Karpas-422 (cell line): Measurements from ENCODE around the gene S100PBP. TPM values are rescaled to one million over a fixed set of nuclear protein-coding genes. Genes with fewer than 3 reads are reported as not detected.

Experiments
- DNase-seq: peaks from one replicate; pipeline ENCODE4 v3.0.0-alpha.2; 2015
- H2AFZ ChIP-seq: fragments of 200-600 bp; sonication (generic); 2 replicates; pipeline ENCODE4 v1.6.1; 2014; ENCODE audit warnings: antibody characterized with exemption, low read length, mixed read lengths
- H3K27ac ChIP-seq: fragments of 200-600 bp; sonication (generic); 2 replicates; pipeline ENCODE4 v1.5.1; 2014; ENCODE audit warnings: mild to moderate bottlenecking, low read length, moderate library complexity
- H3K27me3 ChIP-seq: fragments of 200-600 bp; sonication (generic); 2 replicates; pipeline ENCODE4 v1.6.1; 2014; ENCODE audit warnings: low read length, mixed read lengths
- H3K36me3 ChIP-seq: fragments of 200-600 bp; sonication (generic); 2 replicates; pipeline ENCODE4 v1.6.1; 2014; ENCODE audit warnings: low read length, mixed read lengths; ENCODE audit not compliant: insufficient read depth
- H3K4me1 ChIP-seq: fragments of 200-600 bp; sonication (generic); 2 replicates; pipeline ENCODE4 v1.6.1; 2014; ENCODE audit warnings: mild to moderate bottlenecking, low read length, mixed read lengths
- H3K4me2 ChIP-seq: fragments of 200-600 bp; sonication (generic); 2 replicates; pipeline ENCODE4 v1.6.1; 2014; ENCODE audit warnings: low read length, low read depth, mild to moderate bottlenecking; ENCODE audit not compliant: poor library complexity, severe bottlenecking
- H3K4me3 ChIP-seq: fragments of 200-600 bp; sonication (generic); 2 replicates; pipeline ENCODE4 v1.5.1; 2014; ENCODE audit warnings: mild to moderate bottlenecking, antibody characterized with exemption, low read length, mixed read lengths
- H3K79me2 ChIP-seq: fragments of 200-600 bp; sonication (generic); 2 replicates; pipeline ENCODE4 v1.6.1; 2014; ENCODE audit warnings: mild to moderate bottlenecking, low read length, mixed read lengths
- H3K9ac ChIP-seq: fragments of 200-600 bp; sonication (generic); 2 replicates; pipeline ENCODE4 v1.6.0; 2014; ENCODE audit warnings: low read length
- H3K9me2 ChIP-seq: fragments of 200-600 bp; sonication (generic), shearing (Covaris generic); replicated peaks from 2 replicates; pipeline ENCODE4 v1.6.0; 2014; ENCODE audit warnings: mild to moderate bottlenecking, low read length, moderate library complexity; ENCODE audit not compliant: insufficient read depth
- H3K9me3 ChIP-seq: fragments of 300-700, 200-600 bp; sonication (generic); 2 replicates; pipeline ENCODE4 v1.6.1; 2014; ENCODE audit warnings: low read length, mixed read lengths
- H4K20me1 ChIP-seq: fragments of 200-600 bp; sonication (generic); 2 replicates; pipeline ENCODE4 v1.6.1; 2014; ENCODE audit warnings: mild to moderate bottlenecking, antibody characterized with exemption, low read length, low read depth; ENCODE audit not compliant: insufficient read depth
- total RNA-seq: library from RNA; depleted of rRNA; stranded (reverse); fragments of >200 nt; shearing (Covaris generic); gene quantifications from 2 replicates; pipeline ENCODE4 v1.2.3, GENCODE V29; 2014; ENCODE audit warnings: low replicate concordance

S100PBP gene
- total RNA-seq, 1 experiment from 2014 or later = 23.7 TPM

DNA sequence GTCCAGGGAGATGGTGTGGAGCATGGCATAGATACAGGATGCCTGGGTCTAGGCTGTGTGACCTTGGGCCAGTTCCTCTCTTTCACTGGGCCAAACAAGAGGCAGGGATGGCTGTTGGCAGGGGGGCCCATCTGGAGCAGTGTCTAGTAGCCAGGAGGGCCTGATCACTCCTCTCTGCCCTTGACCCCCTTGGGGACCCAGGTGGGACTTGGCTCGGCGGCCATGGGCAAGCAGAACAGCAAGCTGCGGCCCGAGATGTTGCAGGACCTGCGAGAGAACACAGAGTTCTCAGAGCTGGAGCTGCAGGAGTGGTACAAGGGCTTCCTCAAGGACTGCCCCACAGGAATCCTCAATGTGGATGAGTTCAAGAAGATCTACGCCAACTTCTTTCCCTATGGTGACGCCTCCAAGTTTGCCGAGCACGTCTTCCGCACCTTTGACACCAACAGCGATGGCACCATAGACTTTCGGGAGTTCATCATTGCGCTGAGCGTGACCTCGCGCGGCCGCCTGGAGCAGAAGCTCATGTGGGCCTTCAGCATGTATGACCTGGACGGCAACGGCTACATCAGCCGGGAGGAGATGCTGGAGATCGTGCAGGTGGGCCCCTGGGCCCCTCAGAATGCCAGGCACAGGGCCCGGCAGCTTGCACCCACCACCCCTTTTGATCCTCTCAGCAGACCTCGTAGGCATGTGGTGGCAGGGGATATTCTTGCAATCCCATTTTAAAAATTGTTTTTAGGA is 71.4 kb downstream of the S100PBP start:
- H4K20me1 ChIP-seq = 0 out of 2 replicates have a peak, but pooled peaks cover 20% of the 10 kb centered on the region
- H3K4me3 ChIP-seq = no peak overlapping the region
- no peaks in the 10 kb centered on the region for H3K27me3 ChIP-seq
- H3K9me3 ChIP-seq = no peaks in the 10 kb centered on the region
- H3K36me3 ChIP-seq = no peaks in the 10 kb centered on the region
- H3K4me2 ChIP-seq = no peak overlapping the region
- H3K27ac ChIP-seq = no peak overlapping the region
- no peaks in the 10 kb centered on the region for H3K9me2 ChIP-seq
- H3K9ac ChIP-seq = no peak overlapping the region
- peaks cover 10% of the 10 kb centered on the region for H3K4me1 ChIP-seq
- no peaks in the 10 kb centered on the region for H3K79me2 ChIP-seq
- DNase-seq = no peak
- H2AFZ ChIP-seq = no peak overlapping the region

DNA sequence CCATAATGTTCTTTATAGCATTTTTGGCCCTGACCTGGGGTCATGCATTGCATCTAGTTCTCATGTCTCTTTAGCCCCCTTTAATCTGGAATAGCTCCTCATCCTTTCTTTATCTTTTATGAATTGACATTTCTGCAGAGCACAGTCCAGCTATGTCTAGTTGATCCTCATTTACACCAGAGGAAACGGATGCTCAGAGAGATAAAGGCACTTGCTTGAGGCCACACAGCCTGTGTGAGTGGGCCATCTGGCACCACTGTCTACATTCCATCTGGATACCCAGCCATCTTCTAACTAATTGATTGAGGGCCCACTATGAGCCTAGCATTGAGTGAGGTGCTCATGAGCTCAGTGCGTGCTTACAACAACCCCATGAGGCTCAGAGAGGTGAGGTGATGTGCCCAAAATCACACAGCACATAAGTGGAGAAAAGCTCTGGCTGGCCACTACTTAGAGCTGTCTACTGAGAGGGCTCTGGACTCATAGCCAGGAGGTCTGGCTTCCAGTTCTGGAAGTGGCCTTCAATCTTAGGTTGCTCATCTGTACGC is 72.4 kb downstream of the S100PBP start:
- Histone ChIP-seq H3K9me3 (no peaks in the 10 kb centered on the region), H3K9me2 (no peaks in the 10 kb centered on the region), H3K27ac (no peak overlapping the region), H2AFZ (no peak overlapping the region), H3K4me1 (peaks cover 10% of the 10 kb centered on the region), H3K79me2 (no peaks in the 10 kb centered on the region), H3K4me3 (no peak overlapping the region), H3K4me2 (no peak overlapping the region), H4K20me1 (0 out of 2 replicates have a peak, but pooled peaks cover 20% of the 10 kb centered on the region), H3K9ac (no peak overlapping the region), H3K36me3 (no peaks in the 10 kb centered on the region), H3K27me3 (no peaks in the 10 kb centered on the region)
- no peak for DNase-seq

DNA sequence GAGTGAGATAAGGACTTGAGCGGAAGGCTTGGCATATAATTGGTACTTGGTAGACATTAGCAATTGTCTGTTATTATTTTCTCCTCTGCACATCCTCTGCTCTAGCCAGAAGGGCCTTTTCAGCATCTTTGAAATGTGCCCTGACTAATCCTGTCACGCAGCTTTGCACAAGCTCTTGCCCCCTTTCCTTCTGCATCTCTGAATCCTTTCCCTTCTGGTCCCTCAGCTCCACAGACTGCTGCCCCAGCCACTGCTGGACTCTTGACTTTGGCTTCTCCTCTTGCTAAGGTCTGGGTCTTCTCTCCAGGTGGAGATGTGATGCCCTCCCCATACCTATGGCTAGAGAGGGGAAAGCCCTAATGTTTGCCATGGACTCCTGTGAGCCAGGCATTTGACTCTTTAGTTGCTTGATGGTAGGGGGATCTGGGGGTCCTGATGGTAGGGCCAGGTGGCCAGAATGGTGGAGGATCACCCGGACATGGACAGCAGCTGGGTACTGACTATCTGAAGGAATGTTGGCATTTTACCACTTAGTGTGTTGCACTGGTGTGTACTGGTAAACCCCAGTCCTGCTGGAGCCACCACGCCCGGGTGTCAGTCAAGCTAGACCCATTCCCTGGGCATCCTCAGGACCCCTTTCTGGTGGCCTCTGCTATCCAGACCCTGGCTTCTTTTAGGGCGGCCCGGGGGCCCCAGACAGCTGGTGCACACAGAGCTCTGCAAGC is 73.2 kb downstream of the S100PBP start:
- Histone ChIP-seq H3K36me3 (no peaks in the 10 kb centered on the region), H3K9me2 (no peaks in the 10 kb centered on the region), H3K27me3 (no peaks in the 10 kb centered on the region), H4K20me1 (0 out of 2 replicates have a peak, but pooled peaks cover 18% of the 10 kb centered on the region), H3K27ac (no peak overlapping the region), H3K4me3 (no peak overlapping the region), H3K4me1 (peaks cover 10% of the 10 kb centered on the region), H3K4me2 (no peak overlapping the region), H3K9me3 (no peaks in the 10 kb centered on the region), H2AFZ (no peak overlapping the region), H3K79me2 (no peaks in the 10 kb centered on the region), H3K9ac (no peak overlapping the region)
- no peak for DNase-seq

DNA sequence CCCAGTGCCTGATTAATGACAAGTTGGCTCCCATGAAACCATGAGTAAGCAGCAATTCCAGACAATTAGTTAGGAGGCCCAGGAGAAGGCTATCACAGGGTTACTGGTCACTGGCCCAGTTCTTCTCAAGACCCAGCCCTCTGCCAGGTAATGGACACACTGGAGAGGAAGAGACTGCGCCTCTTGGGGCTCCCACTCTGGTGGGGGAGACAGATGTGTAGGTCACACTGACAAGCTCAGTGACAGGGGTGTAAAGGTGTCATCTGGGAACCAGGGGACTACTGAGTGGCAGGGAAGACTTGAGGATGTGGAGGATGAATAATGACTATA is 73.8 kb downstream of the S100PBP start:
- no peak for DNase-seq
- no peak overlapping the region for H3K9ac ChIP-seq
- no peaks in the 10 kb centered on the region for H3K36me3 ChIP-seq
- H3K9me2 ChIP-seq = no peaks in the 10 kb centered on the region
- H4K20me1 ChIP-seq = 0 out of 2 replicates have a peak, but pooled peaks cover 18% of the 10 kb centered on the region
- H3K9me3 ChIP-seq = no peaks in the 10 kb centered on the region
- H3K79me2 ChIP-seq = no peaks in the 10 kb centered on the region
- no peak overlapping the region for H3K4me2 ChIP-seq
- H3K4me3 ChIP-seq = no peak overlapping the region
- H3K27me3 ChIP-seq = no peaks in the 10 kb centered on the region
- H3K27ac ChIP-seq = no peak overlapping the region
- no peak overlapping the region for H2AFZ ChIP-seq
- peaks cover 10% of the 10 kb centered on the region for H3K4me1 ChIP-seq

DNA sequence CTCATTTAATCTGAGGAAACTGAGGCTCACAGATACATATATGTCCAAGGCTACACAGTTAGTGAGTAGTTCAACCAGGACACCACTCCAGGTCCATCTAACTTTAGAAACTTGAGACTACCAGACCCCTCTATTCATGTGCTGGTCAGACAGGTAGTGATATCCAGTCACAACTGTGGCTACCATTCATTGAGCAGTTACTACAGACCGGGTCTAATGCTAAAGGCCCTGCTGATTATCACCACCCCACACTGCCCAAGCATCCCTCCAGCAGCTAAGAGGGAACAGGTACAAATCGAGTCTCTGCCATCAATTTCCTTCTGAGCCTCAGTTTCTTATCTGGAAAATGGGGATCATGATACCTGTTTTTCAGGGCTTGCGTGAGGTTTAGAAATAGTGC is 74.2 kb downstream of the S100PBP start:
- no peaks in the 10 kb centered on the region for H3K36me3 ChIP-seq
- no peaks in the 10 kb centered on the region for H3K9me2 ChIP-seq
- no peak overlapping the region for H3K27ac ChIP-seq
- H3K4me3 ChIP-seq = no peak overlapping the region
- H3K4me1 ChIP-seq = peaks cover 10% of the 10 kb centered on the region
- no peaks in the 10 kb centered on the region for H3K27me3 ChIP-seq
- no peak overlapping the region for H2AFZ ChIP-seq
- DNase-seq = no peak
- no peak overlapping the region for H3K9ac ChIP-seq
- 0 out of 2 replicates have a peak, but pooled peaks cover 18% of the 10 kb centered on the region for H4K20me1 ChIP-seq
- no peak overlapping the region for H3K4me2 ChIP-seq
- no peaks in the 10 kb centered on the region for H3K9me3 ChIP-seq
- no peaks in the 10 kb centered on the region for H3K79me2 ChIP-seq

DNA sequence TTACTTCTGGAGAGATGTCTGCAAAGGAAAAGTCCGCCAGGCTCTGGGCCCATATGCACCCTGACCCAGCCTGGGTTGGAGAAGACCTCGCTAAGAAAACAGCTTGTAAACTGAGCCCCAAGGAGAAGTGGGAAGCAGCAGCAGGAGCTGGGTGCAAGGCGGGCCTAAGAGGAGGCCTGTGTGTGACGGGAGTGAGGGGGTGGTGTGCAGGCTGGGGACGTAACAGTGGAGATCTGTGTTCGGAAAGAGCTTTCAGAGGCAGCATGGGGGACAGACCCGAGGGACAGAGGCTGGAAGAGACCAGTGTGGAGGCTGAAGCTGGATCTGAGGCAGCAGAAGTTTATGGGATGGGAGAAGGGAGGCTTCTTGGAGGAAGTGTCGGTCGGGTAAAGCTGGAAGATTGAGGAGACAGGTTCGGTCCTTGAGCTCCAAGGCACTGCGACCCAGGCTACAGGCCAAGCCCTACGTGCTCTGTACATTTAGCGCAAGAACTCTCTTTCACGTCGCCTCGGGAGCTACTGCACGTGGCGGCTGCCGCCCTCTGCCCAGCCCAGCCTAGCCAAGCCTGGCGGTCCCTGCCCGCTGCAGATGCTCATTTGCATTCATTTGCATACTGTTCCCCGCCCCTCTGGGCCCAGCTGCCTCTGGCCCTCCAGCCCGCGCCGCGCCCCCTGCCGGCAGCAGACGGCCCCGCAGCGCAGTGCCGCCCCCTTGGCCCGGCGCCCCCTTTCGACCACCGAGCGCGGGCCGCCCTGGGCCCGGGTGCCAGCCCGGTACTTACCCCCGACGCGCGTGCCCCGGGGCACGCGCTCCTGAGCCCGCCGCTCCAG is 75.1 kb downstream of the S100PBP start:
- Histone ChIP-seq H3K4me2 (no peak overlapping the region), H3K27ac (no peak overlapping the region), H3K9ac (no peak overlapping the region), H2AFZ (no peak overlapping the region), H3K4me3 (no peak overlapping the region), H3K36me3 (no peaks in the 10 kb centered on the region), H3K79me2 (no peaks in the 10 kb centered on the region), H3K4me1 (peaks cover under 1% of the 10 kb centered on the region; the same call in 1 of the 2 replicates), H3K27me3 (no peaks in the 10 kb centered on the region), H4K20me1 (0 out of 2 replicates have a peak, but pooled peaks cover 18% of the 10 kb centered on the region), H3K9me3 (no peaks in the 10 kb centered on the region), H3K9me2 (no peaks in the 10 kb centered on the region)
- no peak for DNase-seq

DNA sequence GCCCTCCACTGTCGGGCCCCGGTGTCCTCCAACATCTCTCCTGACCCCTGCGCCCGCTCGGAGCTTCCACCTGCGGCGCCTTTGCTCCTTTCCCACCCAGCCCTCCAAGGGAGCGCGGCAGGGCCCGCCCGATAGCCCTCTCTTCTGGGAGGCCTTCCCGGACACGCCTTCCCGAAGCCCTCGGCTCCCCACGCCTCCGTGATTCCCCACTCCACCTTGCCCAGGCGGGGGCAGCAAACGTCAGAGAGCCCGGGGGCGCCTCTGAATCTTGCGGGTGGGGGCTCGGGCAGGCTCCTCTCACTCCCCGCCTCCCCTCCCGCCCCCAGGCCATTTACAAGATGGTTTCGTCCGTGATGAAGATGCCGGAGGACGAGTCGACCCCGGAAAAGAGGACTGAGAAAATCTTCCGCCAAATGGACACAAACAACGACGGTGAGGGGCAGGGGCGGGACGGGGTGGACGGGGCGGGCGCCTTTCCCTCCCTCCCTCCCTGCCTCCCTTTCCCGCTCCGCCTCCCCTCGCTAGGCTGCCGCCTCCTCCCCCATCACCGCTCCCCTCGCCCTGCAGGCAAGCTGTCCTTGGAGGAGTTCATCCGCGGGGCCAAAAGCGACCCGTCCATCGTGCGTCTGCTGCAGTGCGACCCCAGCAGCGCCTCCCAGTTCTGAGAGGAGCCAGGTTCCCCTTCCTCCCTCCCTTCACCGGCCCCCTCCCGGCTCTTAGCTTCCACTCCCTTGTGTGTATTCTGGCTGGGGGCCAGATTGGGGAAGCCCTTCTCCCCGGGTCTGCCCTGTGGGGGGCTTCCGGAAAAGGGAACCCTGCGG is 76.0 kb downstream of the S100PBP start:
- H3K27ac ChIP-seq = no peak overlapping the region
- no peak overlapping the region for H3K4me2 ChIP-seq
- H3K9me3 ChIP-seq = no peaks in the 10 kb centered on the region
- no peak overlapping the region for H2AFZ ChIP-seq
- no peak overlapping the region for H3K9ac ChIP-seq
- H3K36me3 ChIP-seq = no peaks in the 10 kb centered on the region
- no peaks in the 10 kb centered on the region for H3K4me1 ChIP-seq
- no peak overlapping the region for H3K4me3 ChIP-seq
- 0 out of 2 replicates have a peak, but pooled peaks cover 18% of the 10 kb centered on the region for H4K20me1 ChIP-seq
- DNase-seq = no peak
- H3K27me3 ChIP-seq = no peaks in the 10 kb centered on the region
- no peaks in the 10 kb centered on the region for H3K9me2 ChIP-seq
- no peaks in the 10 kb centered on the region for H3K79me2 ChIP-seq
